HG03039 (cell line): ENCODE data around the gene PLA2G2D.

ENCODE experiments used
- ATAC-seq: cut with Tn5 transposase; IDR thresholded peaks from one replicate; pipeline ENCODE4 v1.9.1; 2021; ENCODE audit warnings: mild to moderate bottlenecking, moderate library complexity; ENCODE audit not compliant: unreplicated experiment

PLA2G2D gene

DNA sequence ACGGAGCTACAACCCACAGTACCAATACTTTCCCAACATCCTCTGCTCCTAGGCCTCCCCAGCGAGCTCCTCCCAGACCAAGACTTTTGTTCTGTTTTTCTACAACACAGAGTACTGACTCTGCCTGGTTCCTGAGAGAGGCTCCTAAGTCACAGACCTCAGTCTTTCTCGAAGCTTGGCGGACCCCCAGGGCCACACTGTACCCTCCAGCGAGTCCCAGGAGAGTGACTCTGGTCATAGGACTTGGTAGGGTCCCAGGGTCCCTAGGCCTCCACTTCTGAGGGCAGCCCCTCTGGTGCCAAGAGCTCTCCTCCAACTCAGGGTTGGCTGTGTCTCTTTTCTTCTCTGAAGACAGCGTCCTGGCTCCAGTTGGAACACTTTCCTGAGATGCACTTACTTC, 28.7 kb downstream of the PLA2G2D start:
- ATAC-seq = no peak

- no peak for ATAC-seq
Observed at GRCh38 chr1:20090119-20090518, 29.2 kb downstream of the PLA2G2D start.

- ATAC-seq = no peak
Observed at GRCh38 chr1:20089328-20090077, 29.8 kb downstream of the PLA2G2D start.

DNA sequence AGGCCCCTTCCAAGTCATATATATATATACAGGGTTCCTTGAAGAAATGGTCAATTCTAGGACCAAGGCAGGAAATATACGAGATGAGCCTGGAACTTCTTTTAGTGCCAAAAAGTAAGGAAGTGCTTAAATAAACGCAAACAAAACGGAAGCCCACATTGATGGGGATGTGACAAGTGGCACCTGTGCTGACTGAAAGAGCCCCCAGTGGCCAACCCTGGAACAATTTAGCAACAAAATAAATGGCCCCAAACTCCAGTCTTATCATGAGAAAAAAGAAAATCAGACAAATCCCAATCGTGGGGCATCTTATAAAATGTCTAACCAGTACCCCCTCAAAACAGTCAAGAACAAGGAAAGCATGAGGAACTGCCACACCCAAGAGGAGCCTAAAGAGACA, 31.7 kb downstream of the PLA2G2D start:
- ATAC-seq = no peak

DNA sequence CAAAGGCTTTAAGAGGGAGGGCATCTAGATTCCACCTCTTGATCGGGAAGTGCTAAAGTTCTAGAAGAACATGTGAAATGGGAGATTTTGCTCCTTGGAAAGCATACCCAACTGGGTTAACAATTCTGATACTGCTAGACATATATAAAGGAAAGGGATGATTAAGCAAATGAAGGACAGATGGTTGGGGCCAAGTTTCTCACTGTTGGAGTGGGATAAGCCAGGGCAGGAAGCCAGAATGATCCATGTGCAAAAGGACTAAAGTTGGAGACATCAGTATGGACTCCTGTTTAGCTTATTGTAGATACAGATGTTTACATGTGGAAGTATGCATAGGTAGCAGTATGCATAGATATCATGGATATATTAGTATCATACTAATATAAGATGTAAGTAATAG, 32.5 kb downstream of the PLA2G2D start:
- ATAC-seq = no peak

DNA sequence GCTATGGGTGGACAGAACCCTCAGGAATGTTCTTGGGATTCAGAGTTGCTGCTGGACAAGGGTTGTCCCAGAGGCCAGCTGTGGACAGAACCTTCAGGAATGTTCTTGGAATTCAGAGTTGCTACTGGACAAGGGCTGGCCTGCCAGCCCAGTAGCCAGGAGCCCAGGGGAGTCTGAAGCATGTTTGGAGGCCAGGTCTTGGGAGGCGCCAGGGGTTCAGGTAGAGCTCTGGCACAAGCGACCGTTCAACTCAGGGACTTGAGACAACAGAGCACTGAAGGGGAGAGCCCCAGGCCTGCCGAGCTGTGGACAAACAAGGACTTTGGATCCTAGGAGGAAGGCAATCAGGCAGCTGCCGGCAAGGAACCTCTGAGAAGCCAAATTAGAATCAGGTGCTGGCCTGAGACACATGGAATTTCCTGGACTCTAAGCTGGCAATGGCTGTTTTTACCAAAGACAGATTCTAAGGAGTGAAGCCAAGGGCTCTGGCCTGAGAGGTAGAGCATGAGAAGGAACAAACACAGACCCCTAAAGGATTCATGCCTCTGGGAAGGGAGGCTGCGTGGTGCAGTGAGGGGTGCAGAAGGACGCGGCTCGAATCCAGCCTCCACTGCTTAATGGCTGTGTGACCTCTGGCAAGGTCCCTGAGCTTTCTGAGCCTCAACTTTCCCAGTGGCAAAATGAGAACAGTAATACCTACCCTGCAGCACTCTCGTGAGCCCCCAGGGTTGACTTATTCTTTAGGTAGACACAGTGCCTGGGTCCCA, 36.0 kb downstream of the PLA2G2D start:
- ATAC-seq = no peak

- no peak for ATAC-seq
Observed at GRCh38 chr1:20082772-20083171, 36.6 kb downstream of the PLA2G2D start.

DNA sequence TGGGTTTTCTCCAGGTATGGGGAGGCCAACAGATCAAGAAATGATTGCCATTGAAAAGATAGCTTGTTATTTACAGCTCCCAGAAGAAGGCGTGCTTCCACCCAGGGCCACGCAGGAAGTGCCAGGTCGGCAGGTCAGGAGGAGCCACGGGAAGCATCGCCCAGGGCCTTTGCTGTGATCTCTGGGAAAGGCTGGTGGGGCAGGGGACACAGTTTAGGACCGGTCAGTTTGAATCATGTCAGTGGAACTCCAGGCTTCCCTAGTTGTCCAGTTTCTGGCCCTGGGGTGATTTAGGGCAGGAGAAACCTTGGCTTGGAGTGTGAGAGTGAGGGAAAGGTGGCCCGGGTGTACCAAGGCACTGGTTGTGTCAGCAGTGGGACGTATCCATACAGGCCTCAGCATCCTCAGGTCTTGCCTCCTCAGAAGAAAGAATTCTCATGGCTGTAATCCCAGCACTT, 38.0 kb downstream of the PLA2G2D start:
- ATAC-seq = no peak

GRCh38 chr1:20080441-20081352, 38.6 kb downstream of the PLA2G2D start:
- ATAC-seq = no peak

DNA sequence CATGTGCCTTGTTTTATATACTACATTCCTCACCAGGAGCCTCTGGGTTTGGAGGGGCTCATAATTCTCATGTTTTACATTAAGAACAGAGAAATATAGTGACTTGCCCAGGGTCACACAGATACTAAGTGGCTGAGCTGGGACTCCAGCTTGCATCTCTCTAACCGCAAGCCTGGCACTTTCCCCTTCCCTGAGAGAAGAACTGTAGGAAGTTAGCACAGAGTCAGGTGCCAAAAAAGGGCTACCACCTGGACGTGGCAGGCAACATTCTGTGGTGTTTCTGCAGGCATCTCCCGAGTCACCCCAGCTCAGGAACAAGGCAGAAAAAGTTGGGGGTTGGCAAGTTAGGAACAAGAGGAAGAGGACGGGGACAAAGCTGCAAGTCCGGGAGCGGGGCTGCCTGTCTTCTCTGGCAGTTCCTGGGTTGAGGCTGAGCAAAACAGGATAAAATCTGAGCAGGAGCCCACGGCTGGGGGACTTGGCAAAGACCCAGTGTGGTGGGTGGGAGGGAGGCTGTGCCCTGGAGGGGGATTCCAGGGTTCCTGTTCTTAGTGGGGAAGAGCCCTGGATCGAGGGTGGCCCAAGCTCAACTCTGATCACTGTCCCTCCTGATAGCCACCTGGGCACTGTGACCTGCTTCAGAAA, 39.6 kb downstream of the PLA2G2D start:
- ATAC-seq = no peak

- ATAC-seq = no peak
Observed at GRCh38 chr1:20078711-20079110, 40.6 kb downstream of the PLA2G2D start.

DNA sequence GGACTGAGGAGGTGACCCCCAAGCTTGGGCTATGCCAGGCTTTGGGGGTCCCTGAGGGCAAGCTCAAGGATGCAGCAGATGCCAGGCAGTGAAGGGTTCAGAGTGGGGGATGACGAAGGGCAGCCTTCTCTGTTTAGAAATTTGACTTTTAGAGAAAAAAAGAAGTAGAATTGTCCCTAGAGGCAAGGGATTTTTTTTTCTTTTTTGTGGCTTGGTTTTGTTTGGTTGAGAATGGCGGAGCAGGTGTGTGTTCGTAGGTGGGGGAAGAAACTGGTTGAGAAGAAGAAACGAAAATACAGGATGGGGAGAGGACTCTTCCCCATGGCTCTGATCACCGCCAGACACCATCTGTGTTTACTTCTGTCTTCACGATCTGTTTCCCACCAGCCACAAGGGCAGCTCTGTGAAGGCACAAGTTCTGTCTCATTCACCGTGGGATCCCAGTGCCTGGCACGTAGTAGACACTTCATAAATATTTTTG, 41.1 kb downstream of the PLA2G2D start:
- no peak for ATAC-seq

- ATAC-seq = no peak
Observed at GRCh38 chr1:20076710-20077461, 42.5 kb downstream of the PLA2G2D start.

- ATAC-seq = no peak
Observed at GRCh38 chr1:20076223-20076622, 43.1 kb downstream of the PLA2G2D start.

DNA sequence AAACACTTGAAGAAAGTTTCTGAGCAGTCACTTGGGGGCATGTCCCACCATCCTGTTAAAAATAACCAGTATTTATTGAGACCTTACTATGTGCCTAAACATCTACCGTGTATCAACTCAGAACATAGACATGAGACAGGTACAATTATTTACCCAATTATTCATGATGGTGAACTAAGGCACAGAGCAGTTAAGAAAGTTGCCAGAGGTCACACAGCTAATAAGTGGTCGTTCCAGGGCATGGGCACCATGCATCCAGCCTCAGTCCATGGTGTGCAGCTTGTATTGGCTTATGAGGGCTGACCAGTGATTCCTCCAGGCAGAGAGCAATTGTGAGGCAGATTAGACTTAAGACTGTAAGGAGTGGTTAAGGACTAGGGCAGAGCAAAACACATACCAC, 44.0 kb downstream of the PLA2G2D start:
- no peak for ATAC-seq

DNA sequence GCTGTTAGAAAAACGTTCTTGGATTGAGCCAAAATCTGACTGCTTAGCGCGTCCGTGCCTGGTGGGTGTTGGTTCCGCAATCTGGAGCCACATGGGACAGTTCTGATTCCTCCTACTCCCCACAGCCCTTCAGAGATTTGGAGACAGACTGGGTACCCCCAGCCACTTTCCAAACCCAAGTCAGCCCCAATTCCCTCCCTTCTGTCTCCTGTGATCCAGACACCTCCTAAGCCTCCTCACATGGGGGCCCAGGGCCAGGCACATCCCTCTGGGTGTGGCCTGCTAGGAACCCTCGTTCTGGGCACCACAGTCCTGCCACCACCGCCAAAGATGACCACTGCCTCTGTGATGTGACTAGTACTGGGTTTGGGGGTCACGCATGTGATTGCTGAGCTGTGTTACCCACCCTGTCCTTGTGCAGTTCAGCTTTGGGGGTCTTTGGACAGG, 44.6 kb downstream of the PLA2G2D start:
- ATAC-seq = no peak

- ATAC-seq = no peak
Observed at GRCh38 chr1:20074055-20074724, 45.1 kb downstream of the PLA2G2D start.

DNA sequence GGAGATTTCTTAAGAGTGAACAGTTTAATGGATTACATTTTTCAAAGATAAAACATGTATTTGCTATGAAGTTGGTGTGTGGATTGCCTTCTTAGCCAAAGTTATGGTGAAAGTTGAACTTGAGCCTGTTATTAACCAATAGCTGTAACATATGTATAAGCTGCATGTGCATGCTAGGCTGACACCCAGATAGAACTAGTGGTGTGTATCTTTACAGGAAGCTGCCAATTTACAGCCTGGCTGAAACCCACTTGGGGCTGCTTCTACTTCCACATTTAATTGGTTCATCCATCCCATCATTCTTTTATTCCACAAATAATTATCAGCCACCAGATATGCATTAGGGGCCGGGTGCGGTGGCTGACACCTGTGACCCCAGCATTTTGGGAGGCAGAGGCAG, 46.1 kb downstream of the PLA2G2D start:
- no peak for ATAC-seq

- ATAC-seq = no peak
Observed at GRCh38 chr1:20072771-20073170, 46.6 kb downstream of the PLA2G2D start.
